Gastrocnemius medialis (tissue), 4 donors: ENCODE results near the gene GPC6.

Source experiments
- POLR2A ChIP-seq, 2 donors: fragments of 450-650 bp; IDR thresholded peaks; one replicate each; pipeline ENCODE4 v1.6.1; 2017; ENCODE audit warnings: antibody characterized with exemption in 2 of 2, mild to moderate bottlenecking in 2 of 2, moderate library complexity in 2 of 2
- TF ChIP-seq, protein P1 (sequence below), 5 experiments: fragments of 450-650 bp in 3 of 5; fragments of 200-600 bp in 2 of 5; sonication (generic) in 2 of 5; IDR thresholded peaks in 4 of 5; conservative IDR thresholded peaks in 1 of 5; 1 replicate in 4 of 5; 2 replicates in 1 of 5; pipeline ENCODE4 v1.5.1; 2016 to 2019; ENCODE audit warnings: antibody characterized with exemption in 5 of 5, mild to moderate bottlenecking in 3 of 5, moderate library complexity in 3 of 5

DNA sequence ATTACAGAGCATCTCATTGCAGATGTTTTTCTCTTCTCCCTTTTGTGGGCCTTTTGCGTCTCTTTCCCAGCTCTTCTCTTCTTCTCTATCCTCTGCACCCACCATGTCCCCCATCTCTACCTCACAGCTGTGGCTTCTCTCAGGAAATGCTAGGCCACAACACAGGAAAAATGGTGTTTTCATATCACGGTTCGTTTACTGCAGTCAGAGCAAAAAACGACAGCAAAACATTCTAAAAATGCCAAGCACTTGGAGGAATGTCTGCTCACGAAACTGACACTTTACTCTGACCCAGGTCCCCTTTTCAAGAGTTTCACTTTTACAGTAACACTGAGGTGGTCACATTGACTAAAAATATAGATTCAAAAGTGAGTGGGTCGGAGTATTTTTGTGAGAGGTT is 1100.7 kb downstream of the GPC6 start:
- TF ChIP-seq, protein P1, sequence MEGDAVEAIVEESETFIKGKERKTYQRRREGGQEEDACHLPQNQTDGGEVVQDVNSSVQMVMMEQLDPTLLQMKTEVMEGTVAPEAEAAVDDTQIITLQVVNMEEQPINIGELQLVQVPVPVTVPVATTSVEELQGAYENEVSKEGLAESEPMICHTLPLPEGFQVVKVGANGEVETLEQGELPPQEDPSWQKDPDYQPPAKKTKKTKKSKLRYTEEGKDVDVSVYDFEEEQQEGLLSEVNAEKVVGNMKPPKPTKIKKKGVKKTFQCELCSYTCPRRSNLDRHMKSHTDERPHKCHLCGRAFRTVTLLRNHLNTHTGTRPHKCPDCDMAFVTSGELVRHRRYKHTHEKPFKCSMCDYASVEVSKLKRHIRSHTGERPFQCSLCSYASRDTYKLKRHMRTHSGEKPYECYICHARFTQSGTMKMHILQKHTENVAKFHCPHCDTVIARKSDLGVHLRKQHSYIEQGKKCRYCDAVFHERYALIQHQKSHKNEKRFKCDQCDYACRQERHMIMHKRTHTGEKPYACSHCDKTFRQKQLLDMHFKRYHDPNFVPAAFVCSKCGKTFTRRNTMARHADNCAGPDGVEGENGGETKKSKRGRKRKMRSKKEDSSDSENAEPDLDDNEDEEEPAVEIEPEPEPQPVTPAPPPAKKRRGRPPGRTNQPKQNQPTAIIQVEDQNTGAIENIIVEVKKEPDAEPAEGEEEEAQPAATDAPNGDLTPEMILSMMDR (IDR thresholded peaks at IDR 0.05 in 4 of 5, conservative IDR thresholded peaks at IDR 0.05 in 1 of 5): no peak
- no peak for TF ChIP-seq POLR2A (IDR thresholded peaks at IDR 0.05)
